ENCODE measurements around the gene THOC7. TPM values are rescaled to one million over a fixed set of nuclear protein-coding genes. Genes with fewer than 3 reads are reported as not detected.

THOC7 gene
- total RNA-seq, 4 donors from 2014 or later = 28.0 to 48.8 (median 40.1) TPM

GRCh38 chr3:63876260-63876659, 12.7 kb upstream of the THOC7 start:
- Histone ChIP-seq H3K4me3 (no peak overlapping the region), H3K27ac (no peak overlapping the region), H3K4me1 (peaks cover 20% of the 10 kb centered on the region), H3K9me3 (no peaks in the 10 kb centered on the region), H3K27me3 (no peaks in the 10 kb centered on the region), H3K36me3 (no peaks in the 10 kb centered on the region)
- TF ChIP-seq POLR2AphosphoS5 (IDR thresholded peaks at IDR 0.05) = no peak
- no peak for TF ChIP-seq POLR2A (IDR thresholded peaks at IDR 0.05)
- TF ChIP-seq EP300 (IDR thresholded peaks at IDR 0.05) = no peak
- TF ChIP-seq, protein P1, sequence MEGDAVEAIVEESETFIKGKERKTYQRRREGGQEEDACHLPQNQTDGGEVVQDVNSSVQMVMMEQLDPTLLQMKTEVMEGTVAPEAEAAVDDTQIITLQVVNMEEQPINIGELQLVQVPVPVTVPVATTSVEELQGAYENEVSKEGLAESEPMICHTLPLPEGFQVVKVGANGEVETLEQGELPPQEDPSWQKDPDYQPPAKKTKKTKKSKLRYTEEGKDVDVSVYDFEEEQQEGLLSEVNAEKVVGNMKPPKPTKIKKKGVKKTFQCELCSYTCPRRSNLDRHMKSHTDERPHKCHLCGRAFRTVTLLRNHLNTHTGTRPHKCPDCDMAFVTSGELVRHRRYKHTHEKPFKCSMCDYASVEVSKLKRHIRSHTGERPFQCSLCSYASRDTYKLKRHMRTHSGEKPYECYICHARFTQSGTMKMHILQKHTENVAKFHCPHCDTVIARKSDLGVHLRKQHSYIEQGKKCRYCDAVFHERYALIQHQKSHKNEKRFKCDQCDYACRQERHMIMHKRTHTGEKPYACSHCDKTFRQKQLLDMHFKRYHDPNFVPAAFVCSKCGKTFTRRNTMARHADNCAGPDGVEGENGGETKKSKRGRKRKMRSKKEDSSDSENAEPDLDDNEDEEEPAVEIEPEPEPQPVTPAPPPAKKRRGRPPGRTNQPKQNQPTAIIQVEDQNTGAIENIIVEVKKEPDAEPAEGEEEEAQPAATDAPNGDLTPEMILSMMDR (IDR thresholded peaks at IDR 0.05) = no peak
- DNase-seq (ENCODE audit: low spot score in 2 of 2) = no peak
- WGBS = 62% methylated on average over 3 of the region's 3 CpGs

DNA sequence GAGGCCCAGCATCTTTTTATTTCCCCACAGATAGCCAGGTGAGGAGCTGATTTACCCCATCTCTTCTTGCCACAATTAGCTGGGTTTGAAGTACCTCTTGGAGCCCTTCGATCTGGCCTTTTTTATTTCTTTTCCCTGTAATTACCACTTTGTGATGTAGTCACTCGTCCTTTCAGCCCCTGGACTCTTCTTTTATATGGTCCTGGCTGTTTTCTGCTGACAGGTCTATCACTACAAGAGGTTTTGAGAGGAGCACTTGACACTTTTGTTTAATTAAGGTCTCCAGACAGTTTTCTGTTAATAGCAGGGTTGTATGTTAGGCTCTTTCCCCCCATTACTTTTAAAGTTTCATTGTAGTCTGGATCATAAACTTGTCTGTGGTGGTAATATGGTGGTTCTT, 11.9 kb upstream of the THOC7 start:
- Histone ChIP-seq H3K27ac (no peak overlapping the region), H3K4me3 (no peak overlapping the region), H3K36me3 (no peaks in the 10 kb centered on the region), H3K27me3 (no peaks in the 10 kb centered on the region), H3K9me3 (no peaks in the 10 kb centered on the region), H3K4me1 (peaks cover 24% of the 10 kb centered on the region)
- WGBS = 86% methylated on average over 2 of the region's 2 CpGs
- DNase-seq (ENCODE audit: low spot score in 2 of 2) = no peak
- no peak for TF ChIP-seq EP300 (IDR thresholded peaks at IDR 0.05)
- no peak for TF ChIP-seq POLR2A (IDR thresholded peaks at IDR 0.05)
- TF ChIP-seq POLR2AphosphoS5 (IDR thresholded peaks at IDR 0.05) = no peak
- TF ChIP-seq, protein P1 (IDR thresholded peaks at IDR 0.05) = no peak

GRCh38 chr3:63874769-63875168, 11.2 kb upstream of the THOC7 start:
- Histone ChIP-seq H3K36me3 (no peaks in the 10 kb centered on the region), H3K27ac (no peak overlapping the region), H3K4me1 (peaks cover 28% of the 10 kb centered on the region), H3K27me3 (no peaks in the 10 kb centered on the region), H3K4me3 (no peak overlapping the region), H3K9me3 (no peaks in the 10 kb centered on the region)
- 91% methylated on average over 3 of the region's 3 CpGs for WGBS
- DNase-seq (ENCODE audit: low spot score in 2 of 2) = no peak
- TF ChIP-seq POLR2AphosphoS5 (IDR thresholded peaks at IDR 0.05) (no peak), POLR2A (IDR thresholded peaks at IDR 0.05) (no peak), EP300 (IDR thresholded peaks at IDR 0.05) (no peak)
- TF ChIP-seq, protein P1 (IDR thresholded peaks at IDR 0.05) = no peak

- Histone ChIP-seq H3K36me3 (peaks cover 2% of the 10 kb centered on the region), H3K9me3 (no peaks in the 10 kb centered on the region), H3K27ac (no peak overlapping the region), H3K4me1 (peaks cover 30% of the 10 kb centered on the region), H3K4me3 (no peak overlapping the region), H3K27me3 (no peaks in the 10 kb centered on the region)
- DNase-seq (ENCODE audit: low spot score in 2 of 2) = no peak
- 89% methylated on average over 2 of the region's 2 CpGs for WGBS
- TF ChIP-seq POLR2AphosphoS5 (IDR thresholded peaks at IDR 0.05) = no peak
- TF ChIP-seq, protein P1 (IDR thresholded peaks at IDR 0.05) = no peak
- TF ChIP-seq POLR2A (IDR thresholded peaks at IDR 0.05) = no peak
- TF ChIP-seq EP300 (IDR thresholded peaks at IDR 0.05) = no peak
Measured at GRCh38 chr3:63872135-63872924, 8.7 kb upstream of the THOC7 start.

- H3K4me3 ChIP-seq = no peak overlapping the region
- peaks cover 5% of the 10 kb centered on the region for H3K36me3 ChIP-seq
- no peak overlapping the region for H3K27ac ChIP-seq
- no peaks in the 10 kb centered on the region for H3K27me3 ChIP-seq
- no peak for DNase-seq (ENCODE audit: low spot score in 2 of 2)
- TF ChIP-seq POLR2A (IDR thresholded peaks at IDR 0.05) (no peak), EP300 (IDR thresholded peaks at IDR 0.05) (no peak), POLR2AphosphoS5 (IDR thresholded peaks at IDR 0.05) (no peak)
- TF ChIP-seq, protein P1 (IDR thresholded peaks at IDR 0.05) = no peak
- H3K4me1 ChIP-seq = peaks cover 23% of the 10 kb centered on the region
- WGBS = 80% methylated on average over 2 of the region's 2 CpGs
- no peaks in the 10 kb centered on the region for H3K9me3 ChIP-seq
Measured at GRCh38 chr3:63870615-63871005, 7.0 kb upstream of the THOC7 start.

All from suprapubic skin (tissue), 4 donors.